WTC11 (cell line): ENCODE data around the gene PET100. TPM values are rescaled to one million over a fixed set of nuclear protein-coding genes. Genes with fewer than 3 reads are reported as not detected.

Experiments
- ATAC-seq: fragments of 200-7000 bp; cut with Tn5 transposase; 2 replicates; pipeline ENCODE4 v1.10.0; 2021; ENCODE audit warnings: mild to moderate bottlenecking, moderate library complexity
- CTCF ChIA-PET: fragments of 300-600 bp; sonication (Branson Sonifier 250); formaldehyde crosslinking; loops from one replicate; lab custom pipeline; 2021; ENCODE audit warnings: antibody characterized with exemption; lab: Charles Lee
- POLR2A ChIA-PET: fragments of 350-600 bp; sonication (Branson Sonifier 250); formaldehyde crosslinking; loops from one replicate; lab custom pipeline; 2021; ENCODE audit warnings: antibody characterized with exemption; lab: Charles Lee
- DNase-seq: peaks from one replicate; pipeline ENCODE4 v3.0.0; 2021; ENCODE audit warnings: low spot score
- H3K27ac Mint-ChIP-seq: 2 replicates; pipeline ENCODE4 v1.8.0; 2021; ENCODE audit warnings: mixed read lengths
- H3K27me3 Mint-ChIP-seq: 2 replicates; pipeline ENCODE4 v1.8.0; 2021; ENCODE audit warnings: low read depth, mild to moderate bottlenecking, moderate library complexity, mixed read lengths
- H3K36me3 Mint-ChIP-seq: 2 replicates; pipeline ENCODE4 v1.8.0; 2021; ENCODE audit warnings: mixed read lengths
- H3K4me1 Mint-ChIP-seq: 2 replicates; pipeline ENCODE4 v1.8.0; 2022; ENCODE audit warnings: mixed read lengths
- H3K4me3 Mint-ChIP-seq: 2 replicates; pipeline ENCODE4 v1.8.0; 2021; ENCODE audit warnings: mild to moderate bottlenecking, moderate library complexity, mixed read lengths
- H3K9me3 Mint-ChIP-seq: 2 replicates; pipeline ENCODE4 v1.8.0; 2021; ENCODE audit warnings: mixed read lengths
- AR ChIP-seq: fragments of 250-450 bp; sonication (Bioruptor Pico); IDR thresholded peaks from 2 replicates; pipeline ENCODE4 v1.9.0; 2021; ENCODE audit warnings: mild to moderate bottlenecking
- CTCF ChIP-seq: fragments of 200-600 bp; IDR thresholded peaks from 2 replicates; pipeline ENCODE4 v1.8.0; 2022; ENCODE audit warnings: antibody characterized with exemption
- GABPB1 ChIP-seq: sonication (generic); formaldehyde crosslinking; IDR thresholded peaks from 2 replicates; pipeline ENCODE4 v1.8.1; 2023; ENCODE audit warnings: mild to moderate bottlenecking, missing genetic modification reagents
- MXD4 ChIP-seq: fragments of 250-450 bp; sonication (Bioruptor Pico); IDR thresholded peaks from 2 replicates; pipeline ENCODE4 v1.8.0; 2021; ENCODE audit warnings: mild to moderate bottlenecking, moderate library complexity, borderline replicate concordance
- PRDM15 ChIP-seq: sonication (generic); formaldehyde crosslinking; IDR thresholded peaks from 2 replicates; pipeline ENCODE4 v1.8.0; 2022; ENCODE audit warnings: missing genetic modification reagents
- PRRX2 ChIP-seq: fragments of 250-450 bp; sonication (Bioruptor Pico); IDR thresholded peaks from 2 replicates; pipeline ENCODE4 v1.8.0; 2021; ENCODE audit warnings: mild to moderate bottlenecking
- RELA ChIP-seq: sonication (generic); formaldehyde crosslinking; IDR thresholded peaks from 2 replicates; pipeline ENCODE4 v1.8.1; 2022; ENCODE audit warnings: missing genetic modification reagents, mild to moderate bottlenecking, borderline replicate concordance
- ZNF219 ChIP-seq: sonication (generic); formaldehyde crosslinking; IDR thresholded peaks from 2 replicates; pipeline ENCODE4 v1.8.0; 2023; ENCODE audit warnings: missing genetic modification reagents, mild to moderate bottlenecking, borderline replicate concordance
- total RNA-seq: library from RNA; stranded (reverse); gene quantifications from 3 replicates; pipeline ENCODE4 v1.2.3, GENCODE V29; 2021
- TF ChIP-seq, protein P1 (sequence below): sonication (generic); formaldehyde crosslinking; IDR thresholded peaks from 2 replicates; pipeline ENCODE4 v1.8.0; 2022; ENCODE audit warnings: mild to moderate bottlenecking, missing genetic modification reagents
- TF ChIP-seq, protein P2 (sequence below): sonication (generic); formaldehyde crosslinking; IDR thresholded peaks from 2 replicates; pipeline ENCODE4 v1.8.1; 2023; ENCODE audit warnings: mild to moderate bottlenecking, moderate library complexity, missing genetic modification reagents

Gene PET100
- total RNA-seq, 1 experiment from 2014 or later = 111 TPM

DNA sequence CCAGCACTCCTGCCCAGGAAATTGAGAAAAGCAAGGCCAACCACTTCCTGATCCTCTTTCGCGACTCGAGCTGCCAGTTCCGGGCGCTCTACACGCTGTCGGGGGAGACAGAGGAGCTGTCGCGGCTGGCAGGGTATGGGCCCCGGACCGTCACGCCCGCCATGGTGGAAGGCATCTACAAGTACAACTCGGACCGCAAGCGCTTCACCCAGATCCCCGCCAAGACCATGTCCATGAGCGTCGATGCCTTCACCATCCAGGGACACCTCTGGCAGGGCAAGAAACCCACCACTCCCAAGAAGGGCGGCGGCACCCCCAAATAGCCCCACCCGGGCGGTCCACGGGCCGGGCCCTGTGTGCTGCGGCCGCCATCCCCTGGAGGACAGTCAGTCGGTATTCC is 11.9 kb upstream of the PET100 start:
- Mint-ChIP-seq H3K4me1 (no peaks in the 10 kb centered on the region), H3K9me3 (no peaks in the 10 kb centered on the region), H3K4me3 (no peak overlapping the region), H3K27ac (no peak overlapping the region), H3K36me3 (peaks cover 21% of the 10 kb centered on the region), H3K27me3 (no peaks in the 10 kb centered on the region; the same call in 1 of the 2 replicates)
- no peak for DNase-seq
- no peak for TF ChIP-seq RELA (CRISPR knock-in tag)
- POLR2A ChIA-PET = no interaction called here
- no peak for ATAC-seq
- CTCF ChIA-PET = interaction anchor here (1.1 to 2.5 kb wide), 2 partner anchors 23 to 49 kb away, joined by 4 to 9 read pairs; no protein-coding TSS in a partner anchor

- Mint-ChIP-seq H3K27me3 (no peaks in the 10 kb centered on the region; the same call in 1 of the 2 replicates), H3K27ac (no peak overlapping the region), H3K9me3 (no peaks in the 10 kb centered on the region), H3K4me1 (no peaks in the 10 kb centered on the region), H3K4me3 (no peak overlapping the region), H3K36me3 (peaks cover 26% of the 10 kb centered on the region)
- no peak for ATAC-seq
- no peak for TF ChIP-seq ZNF219
- TF ChIP-seq AR (CRISPR knock-in tag) = no peak
- TF ChIP-seq CTCF = no peak
- no peak for TF ChIP-seq GABPB1 (CRISPR knock-in tag)
- TF ChIP-seq MXD4 (CRISPR knock-in tag) = no peak
- no peak for TF ChIP-seq PRDM15 (CRISPR knock-in tag)
- TF ChIP-seq, protein P1, sequence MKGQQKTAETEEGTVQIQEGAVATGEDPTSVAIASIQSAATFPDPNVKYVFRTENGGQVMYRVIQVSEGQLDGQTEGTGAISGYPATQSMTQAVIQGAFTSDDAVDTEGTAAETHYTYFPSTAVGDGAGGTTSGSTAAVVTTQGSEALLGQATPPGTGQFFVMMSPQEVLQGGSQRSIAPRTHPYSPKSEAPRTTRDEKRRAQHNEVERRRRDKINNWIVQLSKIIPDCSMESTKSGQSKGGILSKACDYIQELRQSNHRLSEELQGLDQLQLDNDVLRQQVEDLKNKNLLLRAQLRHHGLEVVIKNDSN (CRISPR knock-in tag) = no peak
- TF ChIP-seq, protein P2, sequence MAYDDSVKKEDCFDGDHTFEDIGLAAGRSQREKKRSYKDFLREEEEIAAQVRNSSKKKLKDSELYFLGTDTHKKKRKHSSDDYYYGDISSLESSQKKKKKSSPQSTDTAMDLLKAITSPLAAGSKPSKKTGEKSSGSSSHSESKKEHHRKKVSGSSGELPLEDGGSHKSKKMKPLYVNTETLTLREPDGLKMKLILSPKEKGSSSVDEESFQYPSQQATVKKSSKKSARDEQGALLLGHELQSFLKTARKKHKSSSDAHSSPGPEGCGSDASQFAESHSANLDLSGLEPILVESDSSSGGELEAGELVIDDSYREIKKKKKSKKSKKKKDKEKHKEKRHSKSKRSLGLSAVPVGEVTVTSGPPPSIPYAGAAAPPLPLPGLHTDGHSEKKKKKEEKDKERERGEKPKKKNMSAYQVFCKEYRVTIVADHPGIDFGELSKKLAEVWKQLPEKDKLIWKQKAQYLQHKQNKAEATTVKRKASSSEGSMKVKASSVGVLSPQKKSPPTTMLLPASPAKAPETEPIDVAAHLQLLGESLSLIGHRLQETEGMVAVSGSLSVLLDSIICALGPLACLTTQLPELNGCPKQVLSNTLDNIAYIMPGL (CRISPR knock-in tag) = no peak
- TF ChIP-seq PRRX2 = no peak
- POLR2A ChIA-PET = no interaction called here
- DNase-seq = no peak
- CTCF ChIA-PET = interaction anchor here (1.1 to 2.5 kb wide), 2 partner anchors 23 to 50 kb away, joined by 4 to 9 read pairs; no protein-coding TSS in a partner anchor
Measured at GRCh38 chr19:7618348-7618747, 11.2 kb upstream of the PET100 start.
